GM21576 (cell line): ENCODE data around the gene POLR2E.
A peak's percentile ranks its signal among the peaks of the same experiment; 100 is the strongest.

ENCODE experiments used
- ATAC-seq: cut with Tn5 transposase; IDR thresholded peaks from one replicate; pipeline ENCODE4 v1.9.1; 2021; ENCODE audit warnings: mild to moderate bottlenecking, moderate library complexity; ENCODE audit not compliant: unreplicated experiment

The POLR2E gene

GRCh38 chr19:1051791-1052190, 43.4 kb downstream of the POLR2E start:
- no peak for ATAC-seq

GRCh38 chr19:1050989-1051788, 44.0 kb downstream of the POLR2E start:
- no peak for ATAC-seq

DNA sequence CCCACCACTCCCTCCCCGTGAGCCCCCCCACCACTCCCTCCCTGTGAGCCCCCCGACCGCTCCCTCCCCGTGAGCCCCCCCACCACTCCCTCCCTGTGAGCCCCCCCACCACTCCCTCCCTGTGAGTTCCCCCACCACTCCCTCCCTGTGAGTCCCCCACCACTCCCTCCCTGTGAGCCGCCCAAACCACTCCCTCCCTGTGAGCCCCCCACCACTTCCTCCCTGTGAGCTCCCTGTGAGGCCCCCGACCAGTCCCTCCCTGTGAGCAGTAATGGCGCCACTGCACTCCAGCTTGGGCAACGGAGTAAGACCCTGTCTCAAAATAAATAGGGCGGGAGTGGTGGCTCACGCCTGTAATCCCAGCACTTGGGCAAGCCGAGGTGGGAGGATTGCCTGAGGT, 45.4 kb downstream of the POLR2E start:
- no peak for ATAC-seq

GRCh38 chr19:1049106-1049505, 46.1 kb downstream of the POLR2E start:
- ATAC-seq = no peak

DNA sequence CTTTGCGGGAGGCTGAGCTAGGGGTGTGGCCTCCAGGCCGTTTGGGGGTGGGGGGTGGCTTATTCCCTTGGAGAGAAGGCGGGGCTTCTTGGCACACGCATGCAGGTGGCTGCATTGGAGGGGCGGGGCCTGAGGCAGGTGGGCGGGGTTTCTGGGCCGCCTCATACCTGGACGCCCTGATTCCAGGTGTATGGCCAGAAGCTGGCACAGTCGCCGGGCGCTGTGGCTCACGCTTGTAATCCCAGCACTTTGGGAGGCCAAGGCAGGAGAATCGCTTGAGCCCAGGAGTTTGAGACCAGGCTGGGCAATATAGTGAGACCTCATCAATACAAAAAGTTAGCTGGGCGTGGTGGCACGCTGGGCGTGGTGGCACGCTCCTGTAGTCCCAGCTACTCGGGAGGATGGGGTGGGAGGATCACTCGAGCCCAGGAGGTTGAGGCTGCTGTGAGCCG, 47.5 kb downstream of the POLR2E start:
- ATAC-seq = no peak

DNA sequence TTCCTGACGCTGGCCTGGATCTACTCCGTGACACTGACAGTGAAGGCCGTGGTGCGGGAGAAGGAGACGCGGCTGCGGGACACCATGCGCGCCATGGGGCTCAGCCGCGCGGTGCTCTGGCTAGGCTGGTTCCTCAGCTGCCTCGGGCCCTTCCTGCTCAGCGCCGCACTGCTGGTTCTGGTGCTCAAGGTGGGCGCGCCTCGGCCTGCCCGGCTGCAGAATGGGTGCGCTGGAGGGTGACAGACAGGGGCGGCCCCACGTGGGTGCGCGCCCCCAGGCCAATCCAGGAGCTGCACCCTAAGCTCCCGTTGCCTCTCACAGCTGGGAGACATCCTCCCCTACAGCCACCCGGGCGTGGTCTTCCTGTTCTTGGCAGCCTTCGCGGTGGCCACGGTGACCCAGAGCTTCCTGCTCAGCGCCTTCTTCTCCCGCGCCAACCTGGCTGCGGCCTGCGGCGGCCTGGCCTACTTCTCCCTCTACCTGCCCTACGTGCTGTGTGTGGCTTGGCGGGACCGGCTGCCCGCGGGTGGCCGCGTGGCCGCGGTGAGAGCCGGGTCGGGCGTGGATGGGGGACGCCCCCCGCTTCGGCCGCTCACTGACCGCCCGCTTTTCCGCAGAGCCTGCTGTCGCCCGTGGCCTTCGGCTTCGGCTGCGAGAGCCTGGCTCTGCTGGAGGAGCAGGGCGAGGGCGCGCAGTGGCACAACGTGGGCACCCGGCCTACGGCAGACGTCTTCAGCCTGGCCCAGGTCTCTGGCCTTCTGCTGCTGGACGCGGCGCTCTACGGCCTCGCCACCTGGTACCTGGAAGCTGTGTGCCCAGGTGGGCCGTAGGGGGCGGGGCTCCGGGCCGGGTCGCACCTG, 48.1 kb downstream of the POLR2E start:
- ATAC-seq = no peak

GRCh38 chr19:1046117-1046626, 49.0 kb downstream of the POLR2E start:
- no peak for ATAC-seq

DNA sequence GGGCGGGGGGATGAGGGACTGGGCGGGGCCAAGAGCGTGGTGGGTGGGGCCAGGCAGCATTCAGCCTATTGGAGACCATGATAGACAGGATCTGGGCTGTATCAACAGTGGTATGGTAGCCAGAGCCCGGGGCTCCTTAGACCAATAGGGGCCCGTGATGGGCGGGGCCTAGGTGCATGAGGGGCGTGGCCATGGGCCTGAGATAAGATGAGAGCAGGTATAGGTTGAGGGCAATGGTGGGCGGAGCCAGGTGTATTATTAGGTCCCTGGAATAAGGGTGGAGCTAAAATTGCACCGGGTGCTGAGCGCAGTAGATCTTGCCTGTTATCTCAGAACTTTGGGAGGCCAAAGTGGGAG, 50.0 kb downstream of the POLR2E start:
- no peak for ATAC-seq

- no peak for ATAC-seq
These were observed 52.3 kb downstream of the POLR2E start for GRCh38 chr19:1042689-1043511.

DNA sequence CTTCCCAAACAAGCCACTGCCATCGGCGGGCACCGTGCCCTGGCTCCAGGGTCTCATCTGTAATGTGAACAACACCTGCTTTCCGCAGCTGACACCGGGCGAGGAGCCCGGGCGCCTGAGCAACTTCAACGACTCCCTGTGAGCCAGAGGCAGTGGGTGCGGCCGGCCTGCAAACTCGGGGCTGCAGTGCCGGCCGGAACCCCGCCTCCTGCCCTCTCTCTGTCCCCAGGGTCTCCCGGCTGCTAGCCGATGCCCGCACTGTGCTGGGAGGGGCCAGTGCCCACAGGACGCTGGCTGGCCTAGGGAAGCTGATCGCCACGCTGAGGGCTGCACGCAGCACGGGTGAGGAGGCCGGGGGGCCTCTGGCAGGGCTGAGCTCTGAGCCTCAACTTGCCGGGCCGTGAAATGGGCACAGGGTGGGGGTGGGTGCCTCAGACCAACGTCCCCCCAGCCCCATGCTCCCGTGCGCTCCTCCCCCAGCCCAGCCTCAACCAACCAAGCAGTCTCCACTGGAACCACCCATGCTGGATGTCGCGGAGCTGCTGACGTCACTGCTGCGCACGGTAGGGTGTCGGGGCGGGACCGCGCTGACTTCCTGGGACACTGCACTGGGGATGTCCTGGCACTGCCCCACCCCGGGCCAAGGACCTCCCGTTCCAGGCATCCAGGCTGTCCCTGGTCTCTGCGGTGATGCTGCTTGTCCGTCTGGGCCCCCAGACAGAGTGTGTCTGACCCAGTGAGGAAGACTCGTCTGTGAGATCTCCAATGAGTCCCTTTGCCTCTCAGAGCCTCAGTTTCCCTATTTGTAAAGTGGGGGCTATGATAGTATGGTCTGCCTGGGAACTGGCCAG, 53.1 kb downstream of the POLR2E start:
- no peak for ATAC-seq

GRCh38 chr19:1041272-1041834, 53.8 kb downstream of the POLR2E start:
- ATAC-seq = no peak

DNA sequence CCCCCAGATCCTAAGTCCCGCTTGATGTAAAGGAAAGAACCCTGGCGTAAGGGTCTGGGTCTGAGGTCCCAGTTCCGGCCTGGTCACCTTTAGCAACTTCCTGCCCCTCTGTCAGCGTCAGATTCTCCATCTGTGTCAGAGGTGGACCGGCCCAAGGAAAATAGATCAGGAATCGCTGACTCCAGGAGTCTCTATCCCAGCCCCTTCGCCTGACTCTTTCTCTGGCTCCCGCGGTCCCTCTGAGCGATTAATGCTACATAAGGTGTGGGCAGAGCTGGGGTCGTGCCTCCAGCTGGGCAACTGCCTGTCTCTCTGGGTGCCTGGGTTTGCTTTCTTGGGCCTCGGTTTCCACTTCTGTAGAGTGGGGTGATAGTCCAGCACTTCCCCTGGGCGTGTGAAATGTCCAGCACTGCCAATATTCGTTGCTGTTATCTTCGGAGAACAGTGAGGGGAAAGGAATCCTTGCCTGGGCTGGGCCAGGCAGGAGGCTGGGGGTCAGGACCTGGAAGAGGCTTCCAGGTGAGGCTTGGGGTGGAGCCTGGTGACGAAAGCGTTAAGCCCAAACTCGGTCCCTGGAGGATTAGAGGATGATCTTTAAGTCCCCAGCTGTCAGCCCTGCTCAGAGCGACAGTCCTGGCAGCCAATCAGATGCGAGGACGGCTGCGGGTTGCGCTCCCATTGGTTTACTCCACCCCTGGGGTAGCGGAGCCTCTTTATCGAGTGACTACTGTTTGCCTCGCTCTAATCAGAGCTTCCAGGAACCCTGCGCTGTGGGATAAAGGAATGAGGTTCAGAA, 54.5 kb downstream of the POLR2E start:
- ATAC-seq = peak; percentile 36

GRCh38 chr19:1039646-1040475, 55.3 kb downstream of the POLR2E start, which contains the start of gene ABCA7:
ABCA7 (plus strand) TSS chr19:1040107; CDS start chr19:1041362, 1,255 bp downstream.
- peak; percentile 66 for ATAC-seq

DNA sequence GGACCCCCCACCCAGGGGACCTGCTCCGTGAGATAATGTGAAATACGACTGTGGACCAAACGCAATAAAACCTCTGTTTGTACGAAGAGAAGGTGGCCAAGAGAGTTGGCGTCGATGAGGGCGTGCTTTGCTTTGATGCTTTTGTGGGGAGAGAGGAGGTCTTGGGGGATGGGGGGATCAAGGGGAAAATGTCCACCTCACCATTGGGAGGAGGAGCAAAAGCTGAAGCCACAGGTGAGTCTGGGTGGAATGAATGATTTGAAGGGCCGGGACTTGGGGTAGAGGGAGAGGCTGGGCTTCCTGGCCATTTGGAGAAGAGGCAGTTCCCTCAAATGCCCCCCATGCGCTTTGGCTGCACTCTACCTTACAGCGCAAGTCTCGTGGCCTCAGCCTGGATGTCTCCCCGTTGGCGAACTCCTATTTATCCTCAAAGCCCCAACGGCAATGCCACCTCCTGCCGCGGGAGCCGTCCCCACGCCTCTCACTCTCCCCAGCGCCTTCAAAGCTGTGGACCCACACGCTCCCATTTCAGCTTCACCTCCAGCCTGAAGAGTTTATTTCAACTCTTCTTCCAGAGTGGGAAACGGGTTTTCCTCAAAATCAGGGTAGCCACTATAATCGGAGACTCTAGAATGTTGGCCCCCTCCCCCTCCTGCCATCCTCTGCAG, 56.1 kb downstream of the POLR2E start:
- ATAC-seq = no peak

DNA sequence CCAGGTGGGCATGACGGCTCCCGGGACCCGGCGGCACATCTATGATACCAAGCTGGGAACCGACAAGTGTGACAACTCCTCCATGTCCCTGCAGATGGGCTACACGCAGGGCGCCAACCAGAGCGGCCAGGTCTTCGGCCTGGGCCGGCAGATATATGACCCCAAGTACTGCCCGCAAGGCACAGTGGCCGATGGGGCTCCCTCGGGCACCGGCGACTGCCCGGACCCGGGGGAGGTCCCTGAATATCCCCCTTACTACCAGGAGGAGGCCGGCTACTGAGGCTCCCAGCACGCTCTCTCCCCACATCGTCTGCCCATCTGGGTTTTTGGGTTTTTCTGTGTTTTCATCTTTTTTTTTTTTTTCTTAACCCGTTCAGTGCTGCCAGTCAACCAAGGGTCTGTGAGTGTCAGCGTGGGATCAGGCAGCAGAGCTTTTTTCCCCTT, 57.5 kb downstream of the POLR2E start:
- no peak for ATAC-seq
